Activated CD4-positive, alpha-beta T cell treated with anti-CD3 and anti-CD28 coated beads, Interleukin-2, amount 10 ng/mL, durations not matched to agents 7 days and 5 days (primary cell): Measurements from ENCODE around the gene LRRC15. TPM values are rescaled to one million over a fixed set of nuclear protein-coding genes. Genes with fewer than 3 reads are reported as not detected.

Experiments used
- CTCF ChIA-PET: fragments of 350-600 bp; sonication (Branson Sonifier 250); formaldehyde crosslinking; loops from one replicate; lab custom pipeline; 2021; ENCODE audit warnings: antibody characterized with exemption; lab: Charles Lee
- POLR2A ChIA-PET: fragments of 350-600 bp; sonication (Branson Sonifier 250); formaldehyde crosslinking; loops from one replicate; lab custom pipeline; 2021; ENCODE audit warnings: antibody characterized with exemption; lab: Charles Lee
- DNase-seq: peaks from one replicate; pipeline ENCODE4 v3.0.0-alpha.2; 2020
- H3K27ac Mint-ChIP-seq: one replicate; pipeline ENCODE4 v1.8.0; 2021; ENCODE audit warnings: mild to moderate bottlenecking, moderate library complexity, mixed read lengths
- H3K27me3 Mint-ChIP-seq: one replicate; pipeline ENCODE4 v1.8.0; 2021; ENCODE audit warnings: mixed read lengths
- H3K36me3 Mint-ChIP-seq: one replicate; pipeline ENCODE4 v1.8.0; 2021; ENCODE audit warnings: low read depth, mixed read lengths
- H3K4me1 Mint-ChIP-seq: one replicate; pipeline ENCODE4 v1.8.0; 2021; ENCODE audit warnings: mixed read lengths
- H3K4me3 Mint-ChIP-seq: one replicate; pipeline ENCODE4 v1.8.0; 2021; ENCODE audit warnings: mild to moderate bottlenecking, moderate library complexity, mixed read lengths
- H3K9me3 Mint-ChIP-seq: one replicate; pipeline ENCODE4 v1.8.0; 2021; ENCODE audit warnings: mixed read lengths
- total RNA-seq, 2 experiments: library from RNA; stranded (reverse); gene quantifications; one replicate each; pipeline ENCODE4 v1.2.3, GENCODE V29; 2021

Gene LRRC15
- total RNA-seq, 2 experiments from 2014 or later = not detected

- POLR2A ChIA-PET = interaction anchor here (0.6 to 0.7 kb wide), 2 partner anchors 20 to 141 kb away, joined by 3 read pairs; no protein-coding TSS in a partner anchor
- Mint-ChIP-seq H3K27me3 (peaks cover 20% of the 10 kb centered on the region), H3K4me3 (peak overlapping the region; percentile 66), H3K4me1 (peaks cover 54% of the 10 kb centered on the region), H3K9me3 (no peaks in the 10 kb centered on the region), H3K36me3 (peaks cover 4% of the 10 kb centered on the region), H3K27ac (peak overlapping the region; percentile 84)
- no peak for DNase-seq
- CTCF ChIA-PET = interaction anchor here (0.8 to 2.6 kb wide), 4 partner anchors 9 to 62 kb away, joined by 3 to 11 read pairs (median 6); no protein-coding TSS in a partner anchor
Measured at GRCh38 chr3:194396539-194396858, 27.0 kb upstream of the LRRC15 start.

GRCh38 chr3:194395778-194396538 lies 26.4 kb upstream of the LRRC15 start:
- Mint-ChIP-seq H3K27ac (peak overlapping the region; percentile 84), H3K9me3 (peaks cover 4% of the 10 kb centered on the region), H3K27me3 (peaks cover 25% of the 10 kb centered on the region), H3K4me3 (peak overlapping the region; percentile 66), H3K36me3 (peaks cover 5% of the 10 kb centered on the region), H3K4me1 (peaks cover 54% of the 10 kb centered on the region)
- DNase-seq = peak; percentile 72
- CTCF ChIA-PET = interaction anchor here (0.6 to 2.6 kb wide), 7 partner anchors 9 to 312 kb away, joined by 3 to 11 read pairs (median 3); no protein-coding TSS in a partner anchor
- POLR2A ChIA-PET = interaction anchor here (0.7 kb wide), 1 partner anchor 10 kb away, joined by 4 read pairs; no protein-coding TSS in a partner anchor

DNA sequence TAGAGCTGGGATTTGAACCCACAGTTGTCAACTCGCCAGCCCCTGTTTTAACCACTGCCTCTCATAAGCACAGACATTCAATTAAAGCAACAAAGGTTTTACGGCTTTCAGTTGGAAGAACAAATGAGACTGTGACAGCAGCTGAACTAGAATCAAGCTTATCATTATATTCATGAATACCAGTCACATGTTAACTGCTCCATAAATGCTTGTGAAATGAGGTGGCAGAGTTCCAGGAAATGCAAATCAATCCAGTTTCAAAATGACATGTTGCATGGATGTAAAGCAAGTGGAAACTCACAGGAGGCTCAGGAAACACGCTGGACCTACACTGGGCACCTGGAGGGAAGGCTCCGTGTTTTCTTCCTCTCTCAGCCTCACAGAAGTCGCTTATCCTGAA lies 25.7 kb upstream of the LRRC15 start:
- H3K9me3 Mint-ChIP-seq = peaks cover 11% of the 10 kb centered on the region
- no peak overlapping the region for H3K27ac Mint-ChIP-seq
- no peak for DNase-seq
- H3K36me3 Mint-ChIP-seq = peaks cover 8% of the 10 kb centered on the region
- peaks cover 54% of the 10 kb centered on the region for H3K4me1 Mint-ChIP-seq
- peaks cover 32% of the 10 kb centered on the region for H3K27me3 Mint-ChIP-seq
- no peak overlapping the region for H3K4me3 Mint-ChIP-seq
- ChIA-PET POLR2A (no interaction called here), CTCF (interaction anchor here (0.6 to 2.3 kb wide), 7 partner anchors 9 to 312 kb away, joined by 3 to 11 read pairs (median 4); partner anchors contain the start of gene TMEM44)

- H3K27me3 Mint-ChIP-seq = peaks cover 25% of the 10 kb centered on the region
- no peak overlapping the region for H3K4me3 Mint-ChIP-seq
- ChIA-PET CTCF (no interaction called here), POLR2A (no interaction called here)
- H3K4me1 Mint-ChIP-seq = peaks cover 28% of the 10 kb centered on the region
- DNase-seq = no peak
- H3K9me3 Mint-ChIP-seq = peaks cover 16% of the 10 kb centered on the region
- peaks cover 5% of the 10 kb centered on the region for H3K36me3 Mint-ChIP-seq
- H3K27ac Mint-ChIP-seq = no peak overlapping the region
Measured at GRCh38 chr3:194392576-194392975, 23.0 kb upstream of the LRRC15 start.

GRCh38 chr3:194390835-194391234 lies 21.3 kb upstream of the LRRC15 start:
- H3K36me3 Mint-ChIP-seq = peaks cover 4% of the 10 kb centered on the region
- H3K4me1 Mint-ChIP-seq = peaks cover 12% of the 10 kb centered on the region
- H3K27ac Mint-ChIP-seq = no peak overlapping the region
- peaks cover 16% of the 10 kb centered on the region for H3K9me3 Mint-ChIP-seq
- H3K4me3 Mint-ChIP-seq = no peak overlapping the region
- H3K27me3 Mint-ChIP-seq = peaks cover 24% of the 10 kb centered on the region
- POLR2A ChIA-PET = no interaction called here
- CTCF ChIA-PET = no interaction called here
- DNase-seq = no peak

- H3K27me3 Mint-ChIP-seq = peaks cover 24% of the 10 kb centered on the region
- POLR2A ChIA-PET = no interaction called here
- peaks cover 16% of the 10 kb centered on the region for H3K9me3 Mint-ChIP-seq
- no peaks in the 10 kb centered on the region for H3K4me1 Mint-ChIP-seq
- DNase-seq = no peak
- H3K4me3 Mint-ChIP-seq = no peak overlapping the region
- CTCF ChIA-PET = interaction anchor here (0.7 kb wide), 1 partner anchor 74 kb away, joined by 3 read pairs; no protein-coding TSS in a partner anchor
- peaks cover 4% of the 10 kb centered on the region for H3K36me3 Mint-ChIP-seq
- no peak overlapping the region for H3K27ac Mint-ChIP-seq
Measured at GRCh38 chr3:194389269-194389668, 19.7 kb upstream of the LRRC15 start.

GRCh38 chr3:194387926-194388418 lies 18.4 kb upstream of the LRRC15 start:
- H3K9me3 Mint-ChIP-seq = peaks cover 16% of the 10 kb centered on the region
- no peaks in the 10 kb centered on the region for H3K4me1 Mint-ChIP-seq
- no peak overlapping the region for H3K4me3 Mint-ChIP-seq
- peaks cover 27% of the 10 kb centered on the region for H3K27me3 Mint-ChIP-seq
- DNase-seq = no peak
- H3K36me3 Mint-ChIP-seq = peaks cover 4% of the 10 kb centered on the region
- ChIA-PET POLR2A (no interaction called here), CTCF (interaction anchor here (0.6 to 1.4 kb wide), 3 partner anchors 8 to 583 kb away, joined by 3 to 6 read pairs (median 3); no protein-coding TSS in a partner anchor)
- H3K27ac Mint-ChIP-seq = no peak overlapping the region

GRCh38 chr3:194387276-194387675 lies 17.7 kb upstream of the LRRC15 start:
- CTCF ChIA-PET = interaction anchor here (1.0 to 1.4 kb wide), 2 partner anchors 9 to 42 kb away, joined by 3 read pairs; no protein-coding TSS in a partner anchor
- POLR2A ChIA-PET = no interaction called here
- Mint-ChIP-seq H3K27ac (no peak overlapping the region), H3K4me1 (no peaks in the 10 kb centered on the region), H3K27me3 (peaks cover 23% of the 10 kb centered on the region), H3K9me3 (peaks cover 16% of the 10 kb centered on the region), H3K4me3 (no peak overlapping the region), H3K36me3 (peaks cover 4% of the 10 kb centered on the region)
- DNase-seq = no peak

GRCh38 chr3:194386648-194387047 lies 17.1 kb upstream of the LRRC15 start:
- ChIA-PET CTCF (interaction anchor here (1.0 to 1.4 kb wide), 2 partner anchors 9 to 41 kb away, joined by 3 read pairs; no protein-coding TSS in a partner anchor), POLR2A (no interaction called here)
- Mint-ChIP-seq H3K27me3 (peaks cover 23% of the 10 kb centered on the region), H3K4me3 (no peak overlapping the region), H3K27ac (no peak overlapping the region), H3K9me3 (peaks cover 16% of the 10 kb centered on the region), H3K36me3 (peaks cover 4% of the 10 kb centered on the region), H3K4me1 (no peaks in the 10 kb centered on the region)
- no peak for DNase-seq

DNA sequence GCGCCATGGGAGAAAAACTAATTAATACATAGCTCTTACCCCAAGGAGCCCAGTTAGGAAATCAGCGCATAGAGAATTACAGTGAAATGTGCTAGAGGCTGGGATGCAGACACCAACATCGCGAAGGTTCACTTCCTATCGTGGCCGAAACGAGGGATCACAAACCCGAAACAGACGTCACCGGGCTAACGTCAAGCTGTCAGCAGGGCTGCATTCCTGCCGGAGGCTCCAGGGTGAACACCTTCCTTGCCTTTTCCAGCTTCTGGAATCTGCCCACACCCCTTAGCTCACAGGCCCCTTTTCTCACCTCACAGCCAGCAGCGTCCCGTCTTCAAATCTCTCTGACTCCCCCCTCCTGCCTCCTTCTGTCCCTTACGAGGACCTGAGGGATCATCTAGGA lies 16.5 kb upstream of the LRRC15 start:
- peaks cover 19% of the 10 kb centered on the region for H3K27me3 Mint-ChIP-seq
- POLR2A ChIA-PET = interaction anchor here (0.6 kb wide), 1 partner anchor 10 kb away, joined by 4 read pairs; no protein-coding TSS in a partner anchor

DNA sequence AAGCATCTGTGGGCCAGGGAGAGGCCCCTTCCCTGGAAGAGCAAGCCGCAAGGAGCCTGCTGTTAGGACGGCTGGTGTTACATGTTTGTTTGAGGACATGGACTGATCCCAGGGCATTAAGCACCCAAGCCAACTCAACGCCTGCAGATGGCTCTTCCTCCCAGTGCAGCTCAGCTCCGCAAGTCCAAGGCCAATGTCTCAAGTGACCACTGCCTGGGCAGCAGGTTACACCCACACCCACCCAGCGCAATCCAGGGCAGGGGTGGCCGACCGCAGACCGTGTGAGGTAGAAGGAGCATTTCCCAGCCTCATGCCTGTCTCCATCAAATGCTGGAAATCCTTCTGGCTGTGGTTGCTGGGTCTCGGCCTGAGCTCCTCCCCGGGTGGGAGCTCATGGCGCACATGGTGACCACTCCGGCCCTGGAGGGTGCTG lies 15.0 kb upstream of the LRRC15 start:
- Mint-ChIP-seq H3K9me3 (no peaks in the 10 kb centered on the region), H3K27ac (no peak overlapping the region), H3K4me1 (no peaks in the 10 kb centered on the region), H3K4me3 (no peak overlapping the region), H3K36me3 (no peaks in the 10 kb centered on the region), H3K27me3 (peaks cover 7% of the 10 kb centered on the region)
- ChIA-PET CTCF (no interaction called here), POLR2A (no interaction called here)
- DNase-seq = no peak

More for the DNA sequence above, 16.5 kb upstream of the LRRC15 start:
- CTCF ChIA-PET = interaction anchor here (0.6 to 0.8 kb wide), 2 partner anchors 9 to 635 kb away, joined by 3 to 4 read pairs; no protein-coding TSS in a partner anchor
- peaks cover 4% of the 10 kb centered on the region for H3K36me3 Mint-ChIP-seq
- peaks cover 14% of the 10 kb centered on the region for H3K9me3 Mint-ChIP-seq
- no peak overlapping the region for H3K27ac Mint-ChIP-seq
- no peaks in the 10 kb centered on the region for H3K4me1 Mint-ChIP-seq
- DNase-seq = no peak
- H3K4me3 Mint-ChIP-seq = no peak overlapping the region

DNA sequence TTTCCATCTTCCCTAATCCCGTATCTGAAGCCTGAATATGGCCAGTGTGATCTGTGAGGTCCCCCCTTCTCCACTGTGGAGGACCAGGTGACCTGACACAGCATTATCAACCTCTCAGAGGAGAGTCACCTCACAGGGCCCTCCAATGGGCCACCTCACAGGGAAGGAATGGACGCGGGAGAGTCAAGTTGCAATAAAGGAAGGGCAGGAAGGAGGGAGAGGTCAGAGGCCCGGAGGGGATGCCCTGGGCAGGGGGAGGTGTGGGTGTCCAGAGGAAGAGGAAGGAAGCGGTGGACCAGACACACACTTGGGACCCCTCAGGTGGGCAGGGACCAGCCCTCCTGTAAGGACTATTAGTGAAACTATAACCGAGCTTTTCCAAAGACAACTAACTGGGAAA lies 14.6 kb upstream of the LRRC15 start:
- ChIA-PET CTCF (no interaction called here), POLR2A (no interaction called here)
- Mint-ChIP-seq H3K27ac (no peak overlapping the region), H3K4me3 (no peak overlapping the region), H3K36me3 (no peaks in the 10 kb centered on the region), H3K27me3 (peaks cover 3% of the 10 kb centered on the region), H3K4me1 (no peaks in the 10 kb centered on the region), H3K9me3 (no peaks in the 10 kb centered on the region)
- no peak for DNase-seq
